Fibroblast of the conjunctiva (primary cell): ENCODE results near the gene DISP3.

Experiments
- DNase-seq: peaks from one replicate; pipeline ENCODE4 v3.0.0-alpha.2; 2010; ENCODE audit warnings: low read depth

DISP3 gene

GRCh38 chr1:11529330-11529729, 50.4 kb downstream of the DISP3 start:
- no peak for DNase-seq

GRCh38 chr1:11529763-11530730, 51.1 kb downstream of the DISP3 start:
- DNase-seq: no peak

GRCh38 chr1:11530731-11531311, 51.9 kb downstream of the DISP3 start:
- DNase-seq: no peak

- no peak for DNase-seq
Measured at GRCh38 chr1:11531314-11531870, 52.4 kb downstream of the DISP3 start.

GRCh38 chr1:11531943-11532342, 53.0 kb downstream of the DISP3 start:
- DNase-seq: no peak

- DNase-seq: no peak
Measured at GRCh38 chr1:11533790-11534787, 55.1 kb downstream of the DISP3 start.

GRCh38 chr1:11534846-11535245, 55.9 kb downstream of the DISP3 start:
- DNase-seq: no peak

- no peak for DNase-seq
Measured at GRCh38 chr1:11535316-11535715, 56.4 kb downstream of the DISP3 start.

- no peak for DNase-seq
Measured at GRCh38 chr1:11535761-11536572, 57.0 kb downstream of the DISP3 start.

- DNase-seq: no peak
Measured at GRCh38 chr1:11536573-11537379, 57.8 kb downstream of the DISP3 start.

GRCh38 chr1:11537380-11537764, 58.4 kb downstream of the DISP3 start:
- DNase-seq: no peak

- no peak for DNase-seq
Measured at GRCh38 chr1:11537854-11538591, 59.1 kb downstream of the DISP3 start.

- no peak for DNase-seq
Measured at GRCh38 chr1:11538886-11539285, 59.9 kb downstream of the DISP3 start.

GRCh38 chr1:11539850-11540772, 61.2 kb downstream of the DISP3 start:
- DNase-seq: no peak

GRCh38 chr1:11540773-11541160, 61.8 kb downstream of the DISP3 start:
- DNase-seq: no peak

GRCh38 chr1:11541236-11541635, 62.3 kb downstream of the DISP3 start:
- no peak for DNase-seq

- no peak for DNase-seq
Measured at GRCh38 chr1:11541956-11542355, 63.0 kb downstream of the DISP3 start.

- DNase-seq: no peak
Measured at GRCh38 chr1:11543392-11543791, 64.4 kb downstream of the DISP3 start.
